Activated T-cell treated with anti-CD3 and anti-CD28 coated beads, Interleukin-2, amount 50 U/mL, for 24 hours (primary cell): ENCODE data around the gene APOM.

Experiments
- DNase-seq: peaks from one replicate; pipeline ENCODE4 v3.0.0-alpha.2; 2020
- H3K27ac Mint-ChIP-seq: 2 replicates; pipeline ENCODE4 v1.8.0; 2020; ENCODE audit warnings: mild to moderate bottlenecking, mixed read lengths
- H3K27me3 Mint-ChIP-seq: 2 replicates; pipeline ENCODE4 v1.8.0; 2020; ENCODE audit warnings: mixed read lengths
- H3K36me3 Mint-ChIP-seq: 2 replicates; pipeline ENCODE4 v1.8.0; 2020; ENCODE audit warnings: low read depth, mixed read lengths
- H3K4me1 Mint-ChIP-seq: 2 replicates; pipeline ENCODE4 v1.8.0; 2020; ENCODE audit warnings: low read depth, mixed read lengths
- H3K4me3 Mint-ChIP-seq: 2 replicates; pipeline ENCODE4 v1.8.0; 2020; ENCODE audit warnings: mild to moderate bottlenecking, moderate library complexity, mixed read lengths
- H3K9me3 Mint-ChIP-seq: 2 replicates; pipeline ENCODE4 v1.8.0; 2020; ENCODE audit warnings: mixed read lengths

Gene APOM

DNA sequence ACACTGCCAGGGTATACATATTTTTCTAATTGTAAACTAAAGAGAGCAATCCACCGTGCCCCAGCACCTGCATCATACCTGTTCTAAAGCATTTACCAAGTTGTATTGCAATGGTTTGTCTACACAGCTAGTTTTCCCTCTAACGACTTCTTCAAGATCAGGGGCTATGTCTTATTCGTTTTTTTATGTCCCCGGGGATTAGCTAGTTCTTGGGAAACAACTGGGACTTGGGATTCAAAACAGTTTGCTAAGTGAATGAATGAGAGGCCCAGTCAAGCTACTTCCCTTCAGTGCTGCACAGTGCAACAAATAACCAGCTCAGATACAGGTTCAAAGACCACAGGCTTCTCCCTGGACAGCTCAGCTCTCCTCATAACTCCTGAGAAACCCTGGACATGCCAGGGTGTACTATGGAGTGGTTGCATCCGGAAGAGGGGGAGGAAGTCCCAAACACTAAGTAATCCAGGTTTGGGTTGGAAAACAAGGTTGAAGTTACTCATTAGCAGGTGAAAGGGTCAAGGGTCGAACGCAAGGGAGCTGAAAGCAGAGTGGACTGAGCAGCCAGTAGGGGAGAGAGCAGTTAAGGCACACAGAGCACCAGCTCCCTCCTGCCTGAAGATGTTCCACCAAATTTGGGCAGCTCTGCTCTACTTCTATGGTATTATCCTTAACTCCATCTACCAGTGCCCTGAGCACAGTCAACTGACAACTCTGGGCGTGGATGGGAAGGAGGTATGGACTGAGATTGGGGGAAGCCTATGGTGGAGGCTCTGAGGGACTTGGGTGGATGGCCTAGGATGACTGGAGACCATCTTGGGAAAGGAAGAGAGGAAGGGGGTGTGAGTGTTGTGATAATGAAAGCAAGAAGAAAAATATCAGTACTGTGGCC lies at the start of gene APOM:
APOM (plus strand) TSS at position 546 of the 889 bp plus-strand sequence; CDS start at position 619, 73 bp downstream.
- no peak for DNase-seq
- Mint-ChIP-seq H3K4me3 (no peak within 1 kb of the TSS), H3K27ac (peak within 1 kb of the TSS; percentile 54), H3K36me3 (peaks cover 84% of the 10 kb centered on the region), H3K9me3 (no peaks in the 10 kb centered on the region), H3K27me3 (no peaks in the 10 kb centered on the region), H3K4me1 (peaks cover 80% of the 10 kb centered on the region)

- no peaks in the 10 kb centered on the region for H3K4me1 Mint-ChIP-seq
- H3K27ac Mint-ChIP-seq = no peak overlapping the region
- H3K27me3 Mint-ChIP-seq = no peaks in the 10 kb centered on the region
- no peak overlapping the region for H3K4me3 Mint-ChIP-seq
- no peaks in the 10 kb centered on the region for H3K9me3 Mint-ChIP-seq
- no peak for DNase-seq
- H3K36me3 Mint-ChIP-seq = no peaks in the 10 kb centered on the region
Observed at GRCh38 chr6:31607317-31607716, 48.4 kb upstream of the APOM start.

DNA sequence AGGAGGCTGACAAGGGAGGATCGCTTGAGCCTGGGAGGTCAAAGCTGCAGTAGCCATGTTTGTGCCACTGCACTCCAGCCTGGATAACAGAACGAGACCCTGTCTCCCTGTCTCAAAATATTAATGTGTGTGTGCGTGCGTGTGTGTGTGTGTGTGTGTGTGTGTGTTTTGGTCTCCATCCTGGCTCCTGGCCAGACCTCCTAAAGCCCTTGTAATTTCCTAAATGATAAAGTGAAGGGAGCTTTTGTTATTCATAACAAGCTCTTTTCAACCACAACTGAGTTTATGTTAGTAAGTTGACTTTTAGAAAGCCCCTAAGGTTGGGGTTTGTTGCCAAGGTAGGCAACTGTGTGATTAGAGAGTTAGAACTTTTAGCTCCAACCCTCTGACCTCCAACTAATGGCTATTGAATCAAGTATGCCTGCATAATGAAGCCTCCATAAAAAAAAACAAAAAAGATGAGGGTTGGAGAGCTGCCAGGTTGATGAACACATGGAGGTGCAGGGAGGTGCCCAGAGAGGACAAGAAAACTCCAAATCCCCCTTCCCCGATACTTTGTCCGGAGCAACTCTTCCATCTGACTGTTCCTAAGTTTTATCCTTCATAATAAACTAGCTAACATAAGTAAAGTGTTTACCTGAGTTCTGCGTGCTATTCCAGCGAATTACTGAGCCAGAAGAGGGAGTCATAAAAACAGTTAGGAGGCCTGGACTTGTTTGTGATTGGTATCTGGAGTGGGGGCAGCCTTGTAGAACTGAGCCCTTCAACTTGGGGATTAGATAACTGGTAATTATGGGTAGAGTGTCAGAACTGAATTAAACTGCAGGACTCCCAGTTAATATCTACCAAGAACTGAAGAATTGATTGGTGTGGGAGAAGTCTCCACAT lies 45.9 kb upstream of the APOM start:
- DNase-seq = no peak
- Mint-ChIP-seq H3K4me1 (peaks cover 4% of the 10 kb centered on the region), H3K27me3 (no peaks in the 10 kb centered on the region), H3K36me3 (no peaks in the 10 kb centered on the region), H3K27ac (no peak overlapping the region), H3K9me3 (no peaks in the 10 kb centered on the region), H3K4me3 (no peak overlapping the region)

- Mint-ChIP-seq H3K4me3 (no peak overlapping the region), H3K27ac (no peak overlapping the region), H3K36me3 (no peaks in the 10 kb centered on the region), H3K27me3 (no peaks in the 10 kb centered on the region), H3K4me1 (peaks cover 16% of the 10 kb centered on the region), H3K9me3 (no peaks in the 10 kb centered on the region)
- no peak for DNase-seq
Observed at GRCh38 chr6:31610968-31611367, 44.7 kb upstream of the APOM start.

DNA sequence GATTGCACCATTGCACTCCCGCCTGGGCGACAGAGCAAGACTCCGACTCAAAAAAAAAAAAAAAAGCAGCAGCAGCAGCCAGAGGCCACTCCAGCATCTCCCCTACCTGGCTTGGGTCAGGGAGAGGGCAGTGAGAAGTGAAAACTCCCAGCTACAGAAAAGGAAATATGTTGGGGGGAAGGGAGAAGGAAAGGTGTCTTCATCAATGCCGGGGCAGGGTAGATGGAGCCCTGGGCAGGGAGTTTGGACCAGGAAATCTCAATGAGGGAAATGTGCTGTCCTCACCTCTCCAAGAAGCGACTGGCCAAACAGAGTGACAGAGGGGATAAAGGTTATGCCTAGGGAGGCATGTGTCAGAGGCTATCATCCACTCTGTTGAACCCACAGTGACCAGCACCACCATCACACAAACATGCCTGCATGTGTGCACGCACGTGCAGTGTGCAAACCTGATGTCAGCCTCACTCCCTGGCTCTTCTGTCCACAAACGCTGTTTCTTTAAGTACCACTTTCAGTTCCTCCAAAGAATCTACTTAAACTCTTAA lies 41.5 kb upstream of the APOM start:
- Mint-ChIP-seq H3K9me3 (no peaks in the 10 kb centered on the region), H3K36me3 (peaks cover 13% of the 10 kb centered on the region), H3K4me3 (no peak overlapping the region), H3K27ac (no peak overlapping the region), H3K27me3 (no peaks in the 10 kb centered on the region), H3K4me1 (peaks cover 35% of the 10 kb centered on the region)
- no peak for DNase-seq

- peaks cover 40% of the 10 kb centered on the region for H3K4me1 Mint-ChIP-seq
- DNase-seq = no peak
- H3K4me3 Mint-ChIP-seq = peak within 1 kb of the TSS; percentile 80
- H3K36me3 Mint-ChIP-seq = peaks cover 15% of the 10 kb centered on the region
- no peaks in the 10 kb centered on the region for H3K9me3 Mint-ChIP-seq
- H3K27me3 Mint-ChIP-seq = no peaks in the 10 kb centered on the region
- H3K27ac Mint-ChIP-seq = peak within 1 kb of the TSS; percentile 88
Observed at GRCh38 chr6:31614684-31615578, 40.8 kb upstream of the APOM start, which contains the start of gene AIF1. AIF1 (plus strand) TSS chr6:31615234; CDS start chr6:31615330, 96 bp downstream.

DNA sequence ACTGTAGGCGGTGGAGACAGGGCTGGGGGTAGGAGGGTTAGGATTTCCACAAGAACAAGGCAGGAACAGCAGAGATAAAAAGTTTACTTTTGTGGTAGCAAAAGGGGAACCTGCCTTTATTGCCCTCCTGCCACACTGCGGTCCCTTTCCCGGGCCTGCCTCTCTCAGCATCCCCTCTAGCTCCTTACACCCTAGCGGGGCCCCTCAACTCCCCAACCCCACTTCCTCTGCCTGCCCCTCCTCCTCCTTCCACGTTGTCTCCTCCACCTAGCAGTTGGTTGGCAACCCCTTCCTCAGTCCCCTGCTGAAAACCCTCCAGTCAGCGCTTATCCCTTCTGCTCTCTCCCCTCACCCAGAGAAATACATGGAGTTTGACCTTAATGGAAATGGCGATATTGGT lies 39.9 kb upstream of the APOM start:
- Mint-ChIP-seq H3K4me1 (peaks cover 40% of the 10 kb centered on the region), H3K27ac (peak overlapping the region; percentile 88), H3K4me3 (peak overlapping the region; percentile 80), H3K9me3 (no peaks in the 10 kb centered on the region), H3K27me3 (no peaks in the 10 kb centered on the region), H3K36me3 (peaks cover 18% of the 10 kb centered on the region)
- peak; percentile 62 for DNase-seq

DNA sequence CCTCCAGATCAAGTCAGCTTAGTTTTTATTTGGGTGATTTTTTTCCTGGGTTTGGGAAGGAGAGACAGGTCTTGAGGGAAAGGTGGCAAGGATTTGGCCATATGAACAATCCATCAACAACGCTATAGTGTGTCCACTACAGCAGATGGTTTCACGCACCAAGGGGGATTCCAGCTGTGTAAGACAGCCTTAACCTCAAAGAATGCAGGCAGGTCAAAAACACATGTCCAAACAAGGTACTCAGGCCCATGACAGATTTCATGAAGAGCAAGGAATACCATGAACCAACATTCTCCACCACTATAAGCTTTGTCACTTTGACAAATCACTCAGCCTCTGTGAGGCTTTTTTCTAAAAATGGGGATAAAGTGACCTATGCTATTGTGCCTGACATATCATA lies 38.7 kb upstream of the APOM start:
- Mint-ChIP-seq H3K9me3 (no peaks in the 10 kb centered on the region), H3K27me3 (no peaks in the 10 kb centered on the region), H3K27ac (peak overlapping the region; percentile 88), H3K36me3 (peaks cover 30% of the 10 kb centered on the region), H3K4me3 (peak overlapping the region; percentile 80), H3K4me1 (peaks cover 45% of the 10 kb centered on the region)
- no peak for DNase-seq

DNA sequence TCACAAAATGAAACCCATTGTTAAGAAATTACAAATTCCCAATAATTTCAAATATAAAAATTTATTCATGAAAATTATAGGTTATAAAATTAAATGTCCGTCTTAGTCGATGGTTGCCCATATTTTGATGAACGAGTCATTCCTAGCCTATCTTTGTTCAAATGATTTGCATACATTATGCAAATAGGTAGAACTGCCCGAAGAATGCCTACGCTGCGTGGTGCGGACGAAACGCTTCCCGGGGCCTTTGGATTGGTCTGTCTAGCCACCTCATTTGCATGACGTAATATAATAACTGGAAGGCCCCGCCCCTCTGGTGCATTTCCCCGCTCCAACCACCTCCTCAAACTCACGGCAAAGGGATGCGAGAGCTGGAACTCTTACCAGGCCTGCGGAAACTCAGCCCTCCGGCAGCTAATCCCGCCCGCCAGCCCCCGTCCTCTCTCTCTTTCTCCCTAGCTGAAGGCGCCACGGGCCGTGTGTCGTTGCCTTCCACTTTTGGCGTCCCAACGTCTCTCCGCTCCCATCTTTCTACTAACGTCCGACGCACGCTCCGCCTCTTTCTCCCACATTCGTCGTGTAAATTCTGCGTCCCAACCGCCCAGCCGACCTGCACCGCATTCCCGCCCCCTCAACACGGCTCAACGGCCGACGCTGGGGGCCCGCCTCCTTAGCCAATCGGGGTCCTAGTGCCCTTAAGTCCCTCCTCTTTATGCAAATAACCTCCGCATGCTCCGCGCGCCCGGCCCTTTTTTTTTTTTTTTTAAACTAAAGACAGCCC lies 35.7 kb upstream of the APOM start:
- Mint-ChIP-seq H3K27me3 (no peaks in the 10 kb centered on the region), H3K4me3 (peak overlapping the region; percentile 90), H3K9me3 (no peaks in the 10 kb centered on the region), H3K36me3 (peaks cover 60% of the 10 kb centered on the region), H3K27ac (peak overlapping the region; percentile 100), H3K4me1 (peaks cover 55% of the 10 kb centered on the region)
- DNase-seq = peak; percentile 97

DNA sequence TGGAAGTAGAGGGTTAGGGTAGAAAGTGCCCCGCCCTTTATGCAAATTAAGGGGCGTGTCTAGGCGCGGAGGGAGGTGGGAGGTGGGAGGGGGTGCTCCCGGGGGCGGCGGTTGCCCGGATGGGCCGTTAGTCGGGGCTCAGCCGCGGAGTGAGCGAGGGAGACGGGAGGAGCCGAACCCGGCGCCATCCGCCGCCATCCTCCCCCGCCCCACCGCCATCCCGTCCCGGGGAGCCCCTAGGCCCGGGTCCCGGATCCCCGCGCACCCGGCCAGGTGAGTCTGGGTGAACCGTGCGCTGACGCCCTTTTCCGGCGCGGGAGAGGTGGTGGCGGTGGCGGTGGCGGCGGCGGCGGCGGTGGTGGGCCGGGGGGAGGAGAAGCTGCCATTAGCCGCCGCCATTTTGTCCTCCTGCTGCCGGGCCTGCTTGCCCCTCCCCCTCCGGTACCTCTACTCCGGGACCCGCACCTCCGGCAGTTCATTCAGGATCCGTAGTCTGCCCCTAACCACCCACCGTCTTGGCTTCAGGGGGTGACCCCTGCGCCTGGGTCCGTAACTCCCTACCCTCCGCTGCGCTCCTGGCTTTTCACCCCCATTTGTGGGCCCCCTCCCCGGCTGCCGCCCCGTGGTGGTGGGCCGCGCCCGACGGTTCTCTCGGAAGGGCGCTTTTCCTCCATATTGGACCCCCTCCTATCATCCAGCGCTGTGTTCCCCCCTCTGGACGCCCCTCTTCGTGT lies 34.9 kb upstream of the APOM start, which contains the start of gene PRRC2A:
PRRC2A (plus strand) TSS at position 130 of the 734 bp plus-strand sequence. CDS start 2,075 bp downstream, outside the sequence.
- no peaks in the 10 kb centered on the region for H3K27me3 Mint-ChIP-seq
- H3K27ac Mint-ChIP-seq = peak within 1 kb of the TSS; percentile 100
- peak within 1 kb of the TSS; percentile 90 for H3K4me3 Mint-ChIP-seq
- H3K4me1 Mint-ChIP-seq = peaks cover 52% of the 10 kb centered on the region
- no peak for DNase-seq
- H3K9me3 Mint-ChIP-seq = no peaks in the 10 kb centered on the region
- H3K36me3 Mint-ChIP-seq = peaks cover 67% of the 10 kb centered on the region

- peak overlapping the region; percentile 100 for H3K27ac Mint-ChIP-seq
- no peaks in the 10 kb centered on the region for H3K9me3 Mint-ChIP-seq
- H3K4me3 Mint-ChIP-seq = peak overlapping the region; percentile 90
- peaks cover 71% of the 10 kb centered on the region for H3K36me3 Mint-ChIP-seq
- DNase-seq = no peak
- H3K27me3 Mint-ChIP-seq = no peaks in the 10 kb centered on the region
- peaks cover 48% of the 10 kb centered on the region for H3K4me1 Mint-ChIP-seq
Observed at GRCh38 chr6:31621320-31621939, 34.3 kb upstream of the APOM start.

- DNase-seq = no peak
- peak overlapping the region; percentile 100 for H3K27ac Mint-ChIP-seq
- no peaks in the 10 kb centered on the region for H3K9me3 Mint-ChIP-seq
- no peaks in the 10 kb centered on the region for H3K27me3 Mint-ChIP-seq
- H3K4me3 Mint-ChIP-seq = peak overlapping the region; percentile 90
- peaks cover 42% of the 10 kb centered on the region for H3K4me1 Mint-ChIP-seq
- H3K36me3 Mint-ChIP-seq = peaks cover 74% of the 10 kb centered on the region
Observed at GRCh38 chr6:31621991-31622390, 33.7 kb upstream of the APOM start.
